HCT116 (cell line): ENCODE results near the gene HCFC1. TPM values are rescaled to one million over a fixed set of nuclear protein-coding genes. Genes with fewer than 3 reads are reported as not detected.

Source experiments
- ATAC-seq: fragments of 200-7000 bp; cut with Tn5 transposase; 2 replicates; pipeline ENCODE4 v1.9.1; 2020; ENCODE audit warnings: mild to moderate bottlenecking, moderate library complexity
- BruUV-seq: library from RNA; stranded (reverse); fragments of 400-500 nt; replicated peaks from 2 replicates; lab custom pipeline; 2021; lab: Mats Ljungman, UMichigan
- CTCF ChIA-PET: fragments of 300-600 bp; sonication (Branson Sonifier 250); formaldehyde crosslinking; loops from one replicate; lab custom pipeline; 2021; ENCODE audit warnings: antibody characterized with exemption; lab: Charles Lee
- POLR2A ChIA-PET: fragments of 300-600, 350-600 bp; sonication (Branson Sonifier 250); formaldehyde crosslinking; loops from one replicate; lab custom pipeline; 2021; ENCODE audit warnings: antibody characterized with exemption; lab: Charles Lee
- RAD21 ChIA-PET, 2 experiments: fragments of 300-600 bp; sonication (Branson Sonifier 250); formaldehyde crosslinking; loops; one replicate each; lab custom pipeline; 2023; ENCODE audit warnings: low total read pairs in 2 of 2; ENCODE audit not compliant: uncharacterized antibody in 2 of 2, unreplicated experiment in 2 of 2, low non-redundant PET in 1 of 2; lab: Charles Lee
- DNase-seq: peaks from one replicate; pipeline ENCODE4 v3.0.0-alpha.2; 2010; ENCODE audit warnings: low read depth, low spot score
- H2AFZ ChIP-seq: fragments of 200-600 bp; shearing (Covaris generic), sonication (generic); 2 replicates; pipeline ENCODE4 v1.6.1; 2017; ENCODE audit warnings: low read depth, mixed run types, mixed read lengths, antibody characterized with exemption, low read length; ENCODE audit not compliant: poor library complexity, severe bottlenecking
- H3K27ac ChIP-seq: 2 replicates; pipeline ENCODE4 v1.5.1; 2012; ENCODE audit warnings: low read depth, low read length
- H3K27me3 ChIP-seq: fragments of 200-600 bp; sonication (generic); 2 replicates; pipeline ENCODE4 v1.6.1; 2016; ENCODE audit warnings: mixed run types, low read length, mixed read lengths; ENCODE audit not compliant: insufficient read depth
- H3K36me3 ChIP-seq, 2 experiments: fragments of 200-500 bp in 1 of 2; fragments of 200-600 bp in 1 of 2; sonication (Bioruptor generic) in 1 of 2; sonication (generic) in 1 of 2; 2 replicates each; pipeline versions ENCODE4 v1.5.1 to v1.6.1; 2014 to 2016; ENCODE audit warnings: low read length in 2 of 2, inconsistent platforms in 1 of 2, mixed read lengths in 1 of 2, mixed run types in 1 of 2; ENCODE audit not compliant: insufficient read depth in 2 of 2, control insufficient read depth in 1 of 2
- H3K4me1 ChIP-seq, 2 experiments: fragments of 200-600 bp in 1 of 2; sonication (generic) in 1 of 2; 2 replicates each; pipeline versions ENCODE4 v1.5.1 to v1.6.1; 2012 to 2017; ENCODE audit warnings: low read length in 2 of 2, inconsistent platforms in 1 of 2, mild to moderate bottlenecking in 1 of 2, mixed read lengths in 1 of 2, mixed run types in 1 of 2, moderate library complexity in 1 of 2; ENCODE audit not compliant: insufficient read depth in 2 of 2, control insufficient read depth in 1 of 2
- H3K4me2 ChIP-seq: fragments of 200-600 bp; sonication (generic); 2 replicates; pipeline ENCODE4 v1.6.1; 2017; ENCODE audit warnings: mixed run types, low read length, mixed read lengths
- H3K4me3 ChIP-seq, 2 experiments: fragments of 200-600 bp in 1 of 2; sonication (generic) in 1 of 2; replicated peaks in 1 of 2; 2 replicates each; pipeline ENCODE4 v1.5.1; 2011 to 2016; ENCODE audit warnings: low read length in 2 of 2, control low read depth in 1 of 2, low read depth in 1 of 2, mild to moderate bottlenecking in 1 of 2, mixed read lengths in 1 of 2, mixed run types in 1 of 2
- H3K79me2 ChIP-seq: fragments of 200-600 bp; sonication (generic); 2 replicates; pipeline ENCODE4 v1.6.1; 2017; ENCODE audit warnings: mild to moderate bottlenecking, mixed run types, low read length, moderate library complexity, mixed read lengths; ENCODE audit not compliant: insufficient read depth
- H3K9ac ChIP-seq: fragments of 200-600 bp; sonication (generic); 2 replicates; pipeline ENCODE4 v1.6.1; 2016; ENCODE audit warnings: low read length, mixed read lengths
- H3K9me2 ChIP-seq: fragments of 200-600 bp; sonication (generic), shearing (Covaris generic); 2 replicates; pipeline ENCODE4 v1.6.1; 2017; ENCODE audit warnings: mixed run types, mild to moderate bottlenecking, moderate library complexity; ENCODE audit not compliant: insufficient read depth
- H3K9me3 ChIP-seq, 2 experiments: fragments of 200-500 bp in 1 of 2; fragments of 200-600 bp in 1 of 2; sonication (Bioruptor generic) in 1 of 2; sonication (generic) in 1 of 2; 2 replicates each; pipeline ENCODE4 v1.6.1; 2014 to 2017; ENCODE audit warnings: low read length in 2 of 2, mixed read lengths in 2 of 2, inconsistent platforms in 1 of 2, low read depth in 1 of 2, mild to moderate bottlenecking in 1 of 2, mixed run types in 1 of 2, moderate library complexity in 1 of 2; ENCODE audit not compliant: control insufficient read depth in 1 of 2, insufficient read depth in 1 of 2
- H4K20me1 ChIP-seq: fragments of 200-600 bp; sonication (generic), shearing (Covaris generic); 2 replicates; pipeline ENCODE4 v1.6.1; 2017; ENCODE audit warnings: mixed run types, mild to moderate bottlenecking, moderate library complexity; ENCODE audit not compliant: insufficient read depth
- ATF3 ChIP-seq: IDR thresholded peaks from 2 replicates; pipeline ENCODE4 v1.6.1; 2012
- CBX3 ChIP-seq: IDR thresholded peaks from 2 replicates; pipeline ENCODE4 v1.6.1; 2012; ENCODE audit warnings: low read depth
- CEBPB ChIP-seq: IDR thresholded peaks from 2 replicates; pipeline ENCODE4 v1.6.1; 2012; ENCODE audit warnings: low read depth
- EGR1 ChIP-seq: IDR thresholded peaks from 2 replicates; pipeline ENCODE4 v1.6.1; 2012; ENCODE audit warnings: low read depth
- ELF1 ChIP-seq: IDR thresholded peaks from 2 replicates; pipeline ENCODE4 v1.6.1; 2012; ENCODE audit warnings: low read depth, borderline replicate concordance
- EZH2phosphoT487 ChIP-seq: fragments of 200-600 bp; IDR thresholded peaks from 2 replicates; pipeline ENCODE4 v1.6.1; 2018; ENCODE audit warnings: antibody characterized with exemption, borderline replicate concordance
- FOSL1 ChIP-seq: IDR thresholded peaks from 2 replicates; pipeline ENCODE4 v1.6.1; 2012; ENCODE audit warnings: low read depth
- JUND ChIP-seq: IDR thresholded peaks from 2 replicates; pipeline ENCODE4 v1.6.1; 2012
- POLR2A ChIP-seq: IDR thresholded peaks from 2 replicates; pipeline ENCODE4 v1.7.0; 2011; ENCODE audit warnings: borderline replicate concordance; ENCODE audit not compliant: insufficient read depth, insufficient read length; ENCODE audit errors: extremely low read depth
- POLR2AphosphoS5 ChIP-seq: IDR thresholded peaks from 2 replicates; pipeline ENCODE4 v1.6.1; 2011; ENCODE audit warnings: mild to moderate bottlenecking, low read depth, low read length, moderate library complexity
- RAD21 ChIP-seq: IDR thresholded peaks from 2 replicates; pipeline ENCODE4 v1.6.1; 2012; ENCODE audit warnings: low read depth, mild to moderate bottlenecking
- SIN3A ChIP-seq: IDR thresholded peaks from 2 replicates; pipeline ENCODE4 v1.6.1; 2012; ENCODE audit warnings: low read depth
- SP1 ChIP-seq: IDR thresholded peaks from 2 replicates; pipeline ENCODE4 v1.6.1; 2012; ENCODE audit warnings: low read depth
- SRF ChIP-seq: IDR thresholded peaks from 2 replicates; pipeline ENCODE4 v1.6.1; 2012; ENCODE audit warnings: low read depth
- TCF7L2 ChIP-seq: IDR thresholded peaks from 2 replicates; pipeline ENCODE4 v1.7.0; 2011; ENCODE audit warnings: borderline replicate concordance, inconsistent platforms; ENCODE audit not compliant: insufficient read depth, insufficient read length; ENCODE audit errors: extremely low read depth
- ZBTB33 ChIP-seq: IDR thresholded peaks from 2 replicates; pipeline ENCODE4 v1.6.1; 2011; ENCODE audit warnings: mild to moderate bottlenecking, low read length, moderate library complexity; ENCODE audit not compliant: insufficient replicate concordance; ENCODE audit errors: extremely low read depth
- ZFX ChIP-seq: fragments of 450-650 bp; IDR thresholded peaks from 2 replicates; pipeline ENCODE4 v1.6.1; 2017
- ZNF274 ChIP-seq: fragments of 200-500 bp; sonication (Bioruptor generic); IDR thresholded peaks from 2 replicates; pipeline ENCODE4 v1.6.1; 2014; ENCODE audit warnings: mild to moderate bottlenecking, low read depth, low read length, inconsistent platforms
- intact Hi-C: fragments of 100-400 bp; cut with micrococcal nuclease; formaldehyde crosslinking; loops from 2 replicates; pipeline ENCODE4 v1.10.0; 2022
- total RNA-seq: library from RNA; stranded (reverse); gene quantifications from one replicate; pipeline ENCODE4 v1.2.1, GENCODE V29; 2021; ENCODE audit not compliant: unreplicated experiment
- TF ChIP-seq, protein P1 (sequence below): IDR thresholded peaks from 2 replicates; pipeline ENCODE4 v1.6.1; 2012
- TF ChIP-seq, protein P2 (sequence below): IDR thresholded peaks from 2 replicates; pipeline ENCODE4 v1.6.1; 2012; ENCODE audit warnings: low read depth

Gene HCFC1
- total RNA-seq, 1 experiment from 2014 or later = 72.8 TPM

DNA sequence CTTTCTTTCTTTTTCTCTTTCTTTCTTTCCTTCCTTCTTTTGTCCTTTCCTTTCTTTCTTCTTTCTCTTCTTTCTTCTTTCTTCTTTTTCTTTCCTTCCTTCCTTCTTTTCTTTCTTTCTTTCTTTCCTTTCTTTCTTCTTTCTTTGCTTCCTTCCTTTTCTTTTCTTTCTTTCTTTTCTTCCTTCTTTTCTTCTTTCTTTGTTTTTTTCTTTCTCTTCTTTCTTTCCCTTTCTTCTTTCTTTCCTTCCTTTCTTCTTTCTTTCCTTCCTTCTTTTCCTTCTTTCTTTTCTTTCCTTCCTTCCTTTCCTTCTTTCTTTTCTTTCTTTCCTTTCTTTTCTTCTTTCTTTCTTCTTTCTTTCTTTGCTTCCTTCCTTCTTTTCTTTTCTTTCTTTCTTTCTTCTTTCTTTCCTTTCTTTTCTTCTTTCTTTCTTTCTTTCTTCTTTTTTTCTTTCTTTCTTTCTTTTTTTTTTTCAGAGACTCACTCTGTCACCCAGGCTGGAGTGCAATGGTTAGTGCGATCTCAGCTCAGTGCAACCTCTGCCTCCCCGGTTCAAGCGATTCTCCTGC is 19.5 kb upstream of the HCFC1 start:
- H3K36me3 ChIP-seq = no peaks in the 10 kb centered on the region
- TF ChIP-seq POLR2A (no peak), ATF3 (no peak), TCF7L2 (no peak), RAD21 (no peak), ZNF274 (no peak), JUND (no peak), ELF1 (no peak), SRF (no peak), POLR2AphosphoS5 (no peak), CEBPB (no peak), SIN3A (no peak), ZFX (no peak), SP1 (no peak), ZBTB33 (no peak), EGR1 (no peak), FOSL1 (no peak), CBX3 (no peak), EZH2phosphoT487 (no peak)
- TF ChIP-seq, protein P1, sequence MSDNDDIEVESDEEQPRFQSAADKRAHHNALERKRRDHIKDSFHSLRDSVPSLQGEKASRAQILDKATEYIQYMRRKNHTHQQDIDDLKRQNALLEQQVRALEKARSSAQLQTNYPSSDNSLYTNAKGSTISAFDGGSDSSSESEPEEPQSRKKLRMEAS = no peak
- TF ChIP-seq, protein P2, sequence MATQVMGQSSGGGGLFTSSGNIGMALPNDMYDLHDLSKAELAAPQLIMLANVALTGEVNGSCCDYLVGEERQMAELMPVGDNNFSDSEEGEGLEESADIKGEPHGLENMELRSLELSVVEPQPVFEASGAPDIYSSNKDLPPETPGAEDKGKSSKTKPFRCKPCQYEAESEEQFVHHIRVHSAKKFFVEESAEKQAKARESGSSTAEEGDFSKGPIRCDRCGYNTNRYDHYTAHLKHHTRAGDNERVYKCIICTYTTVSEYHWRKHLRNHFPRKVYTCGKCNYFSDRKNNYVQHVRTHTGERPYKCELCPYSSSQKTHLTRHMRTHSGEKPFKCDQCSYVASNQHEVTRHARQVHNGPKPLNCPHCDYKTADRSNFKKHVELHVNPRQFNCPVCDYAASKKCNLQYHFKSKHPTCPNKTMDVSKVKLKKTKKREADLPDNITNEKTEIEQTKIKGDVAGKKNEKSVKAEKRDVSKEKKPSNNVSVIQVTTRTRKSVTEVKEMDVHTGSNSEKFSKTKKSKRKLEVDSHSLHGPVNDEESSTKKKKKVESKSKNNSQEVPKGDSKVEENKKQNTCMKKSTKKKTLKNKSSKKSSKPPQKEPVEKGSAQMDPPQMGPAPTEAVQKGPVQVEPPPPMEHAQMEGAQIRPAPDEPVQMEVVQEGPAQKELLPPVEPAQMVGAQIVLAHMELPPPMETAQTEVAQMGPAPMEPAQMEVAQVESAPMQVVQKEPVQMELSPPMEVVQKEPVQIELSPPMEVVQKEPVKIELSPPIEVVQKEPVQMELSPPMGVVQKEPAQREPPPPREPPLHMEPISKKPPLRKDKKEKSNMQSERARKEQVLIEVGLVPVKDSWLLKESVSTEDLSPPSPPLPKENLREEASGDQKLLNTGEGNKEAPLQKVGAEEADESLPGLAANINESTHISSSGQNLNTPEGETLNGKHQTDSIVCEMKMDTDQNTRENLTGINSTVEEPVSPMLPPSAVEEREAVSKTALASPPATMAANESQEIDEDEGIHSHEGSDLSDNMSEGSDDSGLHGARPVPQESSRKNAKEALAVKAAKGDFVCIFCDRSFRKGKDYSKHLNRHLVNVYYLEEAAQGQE = no peak
- TF ChIP-seq, all 23 proteins: peak for 0
- Histone ChIP-seq H3K9me3 (no peaks in the 10 kb centered on the region), H3K9me2 (no peaks in the 10 kb centered on the region), H2AFZ (no peak overlapping the region), H3K9ac (no peak overlapping the region), H3K79me2 (no peaks in the 10 kb centered on the region), H3K4me2 (no peak overlapping the region), H3K4me3 (no peak overlapping the region), H3K27ac (no peak overlapping the region), H4K20me1 (no peaks in the 10 kb centered on the region), H3K4me1 (no peaks in the 10 kb centered on the region), H3K27me3 (no peaks in the 10 kb centered on the region)
- intact Hi-C loops = no loop called here
- DNase-seq = no peak
- ChIA-PET RAD21 (no interaction called here), POLR2A (no interaction called here), CTCF (no interaction called here)
- ATAC-seq = no peak
- no TSS peak for BruUV-seq
